Left ventricle myocardium inferior (tissue), 1 donor: ENCODE results near the gene ANXA6. TPM values are rescaled to one million over a fixed set of nuclear protein-coding genes. Genes with fewer than 3 reads are reported as not detected.
"Not testable (repeated sequence)": the region's sequence is repeated elsewhere in the genome, so short reads cannot be mapped to it uniquely, and the experiment has no call there.

Experiments used
- DNase-seq: peaks from one replicate; pipeline ENCODE4 v3.0.0-alpha.2; 2020
- H3K27ac ChIP-seq: fragments of 200-600 bp; replicated peaks from 2 replicates; pipeline ENCODE4 v1.8.0; 2021
- H3K27me3 ChIP-seq: fragments of 200-600 bp; 2 replicates; pipeline ENCODE4 v1.8.0; 2021; ENCODE audit warnings: low read depth
- H3K36me3 ChIP-seq: fragments of 200-600 bp; 2 replicates; pipeline ENCODE4 v1.8.0; 2021
- H3K4me1 ChIP-seq: fragments of 200-600 bp; 2 replicates; pipeline ENCODE4 v1.8.0; 2021
- H3K4me3 ChIP-seq: fragments of 200-600 bp; 2 replicates; pipeline ENCODE4 v1.8.0; 2021; ENCODE audit warnings: mild to moderate bottlenecking, moderate library complexity
- H3K9me3 ChIP-seq: fragments of 200-600 bp; replicated peaks from 2 replicates; pipeline ENCODE4 v1.8.0; 2021
- intact Hi-C: fragments of 100-400 bp; cut with micrococcal nuclease; formaldehyde crosslinking; loops from one replicate; pipeline ENCODE4 v1.11.0; 2022
- total RNA-seq: library from RNA; stranded (reverse); fragmentation: NEBNext Ultra II Directional; extraction: Animal tissue kit (Norgen Biotek cat#: 25700); gene quantifications from one replicate; pipeline ENCODE4 v1.2.1, GENCODE V29; 2021
- TF ChIP-seq, protein P1 (sequence below): fragments of 200-600 bp; IDR thresholded peaks from 2 replicates; pipeline ENCODE4 v1.8.0; 2021; ENCODE audit warnings: antibody characterized with exemption, mild to moderate bottlenecking, borderline replicate concordance
- donor health status: DM: no; HTN: yes; CAD: no; lungs with severe emphysema.

ANXA6 gene
- total RNA-seq, 1 donor from 2014 or later, result 195 TPM

DNA sequence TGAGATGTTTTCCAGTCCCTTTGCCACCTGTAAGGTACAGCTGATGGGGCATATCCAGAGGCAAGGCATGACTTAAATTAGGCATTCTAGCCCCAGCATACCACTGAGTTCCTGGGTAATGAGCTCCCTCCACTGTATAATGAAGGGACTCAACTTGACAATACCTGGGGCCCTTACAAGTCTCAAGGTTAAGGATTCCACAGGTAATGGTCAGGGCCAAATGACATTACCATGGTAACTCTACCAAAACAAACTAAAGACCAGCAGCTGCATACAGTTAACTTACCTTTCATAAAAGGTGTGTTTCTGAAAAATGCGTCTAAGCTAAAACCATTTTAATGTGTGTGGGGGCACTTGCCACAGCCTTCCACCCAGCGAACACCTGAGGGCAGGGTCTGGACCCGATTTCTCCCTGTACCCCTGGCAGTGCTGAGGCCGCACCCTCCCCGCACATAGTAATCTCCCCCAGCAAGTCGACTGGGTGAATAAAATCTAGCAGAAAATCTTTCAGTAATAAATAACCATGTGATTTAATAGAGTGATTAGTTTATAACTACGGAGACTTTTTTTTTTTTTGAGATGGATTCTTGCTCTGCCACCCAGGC lies 42.1 kb upstream of the ANXA6 start:
- H3K27me3 ChIP-seq, result no peaks in the 10 kb centered on the region
- H3K4me3 ChIP-seq, result no peak overlapping the region
- TF ChIP-seq, protein P1, sequence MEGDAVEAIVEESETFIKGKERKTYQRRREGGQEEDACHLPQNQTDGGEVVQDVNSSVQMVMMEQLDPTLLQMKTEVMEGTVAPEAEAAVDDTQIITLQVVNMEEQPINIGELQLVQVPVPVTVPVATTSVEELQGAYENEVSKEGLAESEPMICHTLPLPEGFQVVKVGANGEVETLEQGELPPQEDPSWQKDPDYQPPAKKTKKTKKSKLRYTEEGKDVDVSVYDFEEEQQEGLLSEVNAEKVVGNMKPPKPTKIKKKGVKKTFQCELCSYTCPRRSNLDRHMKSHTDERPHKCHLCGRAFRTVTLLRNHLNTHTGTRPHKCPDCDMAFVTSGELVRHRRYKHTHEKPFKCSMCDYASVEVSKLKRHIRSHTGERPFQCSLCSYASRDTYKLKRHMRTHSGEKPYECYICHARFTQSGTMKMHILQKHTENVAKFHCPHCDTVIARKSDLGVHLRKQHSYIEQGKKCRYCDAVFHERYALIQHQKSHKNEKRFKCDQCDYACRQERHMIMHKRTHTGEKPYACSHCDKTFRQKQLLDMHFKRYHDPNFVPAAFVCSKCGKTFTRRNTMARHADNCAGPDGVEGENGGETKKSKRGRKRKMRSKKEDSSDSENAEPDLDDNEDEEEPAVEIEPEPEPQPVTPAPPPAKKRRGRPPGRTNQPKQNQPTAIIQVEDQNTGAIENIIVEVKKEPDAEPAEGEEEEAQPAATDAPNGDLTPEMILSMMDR, result no peak
- no peaks in the 10 kb centered on the region for H3K9me3 ChIP-seq
- peaks cover 57% of the 10 kb centered on the region for H3K36me3 ChIP-seq
- DNase-seq, result no peak
- intact Hi-C loops, result no loop called here
- H3K27ac ChIP-seq, result no peak overlapping the region
- peaks cover 21% of the 10 kb centered on the region for H3K4me1 ChIP-seq

DNA sequence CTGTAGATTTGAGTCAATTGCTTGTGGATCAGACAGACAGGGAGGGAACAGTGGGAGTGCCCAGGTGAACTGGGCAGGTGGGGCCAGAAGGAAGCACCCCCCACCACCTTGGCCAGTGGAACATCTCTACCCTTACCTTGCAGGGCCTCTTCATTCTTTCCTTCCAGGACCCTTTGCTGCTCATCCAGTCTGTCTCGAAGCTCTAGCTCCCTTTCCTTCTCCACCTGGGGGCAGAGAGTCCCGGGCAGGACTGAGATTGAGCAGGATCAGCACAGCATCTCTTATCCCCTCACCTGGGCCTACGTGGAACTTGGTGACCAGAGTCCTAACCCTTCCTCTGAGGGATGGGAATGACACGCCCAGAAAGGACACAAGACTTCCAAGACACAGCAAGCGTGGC lies 41.3 kb upstream of the ANXA6 start:
- Histone ChIP-seq H3K4me1 (peaks cover 21% of the 10 kb centered on the region), H3K9me3 (no peaks in the 10 kb centered on the region), H3K36me3 (peaks cover 57% of the 10 kb centered on the region), H3K27me3 (no peaks in the 10 kb centered on the region), H3K27ac (no peak overlapping the region), H3K4me3 (no peak overlapping the region)
- TF ChIP-seq, protein P1, result no peak
- intact Hi-C loops, result no loop called here
- DNase-seq, result no peak

DNA sequence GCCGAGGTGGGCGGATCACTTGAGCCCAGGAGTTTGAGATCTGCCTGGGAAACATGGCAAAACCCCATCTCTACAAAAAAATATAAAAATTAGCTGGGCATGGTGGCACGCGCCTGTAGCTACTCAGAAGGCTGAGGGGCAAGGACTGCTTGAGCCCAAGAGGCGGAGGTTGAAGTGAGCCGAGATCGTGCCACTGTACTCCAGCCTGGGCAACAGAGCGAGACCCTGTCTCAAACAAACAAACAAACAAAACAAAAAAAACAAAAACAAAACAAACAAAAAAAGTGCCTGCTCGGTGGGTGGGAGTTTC lies 39.7 kb upstream of the ANXA6 start:
- H3K4me3 ChIP-seq, DNase-seq, intact Hi-C loops, H3K9me3 ChIP-seq, H3K4me1 ChIP-seq, H3K27me3 ChIP-seq: not testable (repeated sequence)
- Histone ChIP-seq H3K27ac (peak overlapping the region; percentile 36), H3K36me3 (peaks cover 68% of the 10 kb centered on the region)

DNA sequence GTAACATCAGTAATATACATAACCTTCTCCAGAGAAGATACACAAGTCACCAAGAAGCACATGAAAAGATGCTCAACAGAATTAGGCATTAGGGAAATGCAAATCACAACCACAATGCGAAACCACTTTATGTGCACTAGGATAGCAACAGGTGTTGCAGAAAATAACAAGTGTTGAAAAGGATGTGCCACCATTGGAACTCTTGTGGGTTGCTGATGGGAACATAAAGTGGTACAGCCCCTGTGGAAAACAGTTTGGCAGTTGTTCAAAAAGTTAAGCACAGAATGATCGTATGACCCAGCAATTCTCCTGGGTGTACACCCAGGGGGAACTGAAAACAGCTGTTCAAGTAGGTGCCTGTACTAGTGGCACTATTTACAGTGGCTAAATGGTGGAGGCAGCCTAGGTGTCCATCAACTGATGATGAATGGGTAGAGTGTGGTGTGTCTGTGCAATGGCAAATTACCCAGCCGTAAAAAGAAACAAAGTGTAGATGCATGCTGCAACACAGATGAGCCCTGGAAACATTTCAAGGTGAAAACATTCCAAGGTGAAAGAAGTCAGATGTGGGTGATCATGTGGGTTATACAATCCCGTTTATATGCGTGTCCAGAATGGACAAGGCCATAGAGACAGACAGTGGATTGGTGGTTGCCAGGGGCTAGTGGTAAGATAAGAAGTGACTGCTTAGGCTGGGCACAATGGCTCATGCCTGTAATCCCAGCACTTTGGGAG lies 39.1 kb upstream of the ANXA6 start:
- H3K9me3 ChIP-seq, result peaks cover 10% of the 10 kb centered on the region
- H3K36me3 ChIP-seq, result peaks cover 70% of the 10 kb centered on the region
- H3K27me3 ChIP-seq, result no peaks in the 10 kb centered on the region
- TF ChIP-seq, protein P1, result no peak
- peak overlapping the region; percentile 36 for H3K27ac ChIP-seq
- DNase-seq, result no peak
- intact Hi-C loops, result no loop called here
- no peak overlapping the region for H3K4me3 ChIP-seq
- peaks cover 10% of the 10 kb centered on the region for H3K4me1 ChIP-seq

DNA sequence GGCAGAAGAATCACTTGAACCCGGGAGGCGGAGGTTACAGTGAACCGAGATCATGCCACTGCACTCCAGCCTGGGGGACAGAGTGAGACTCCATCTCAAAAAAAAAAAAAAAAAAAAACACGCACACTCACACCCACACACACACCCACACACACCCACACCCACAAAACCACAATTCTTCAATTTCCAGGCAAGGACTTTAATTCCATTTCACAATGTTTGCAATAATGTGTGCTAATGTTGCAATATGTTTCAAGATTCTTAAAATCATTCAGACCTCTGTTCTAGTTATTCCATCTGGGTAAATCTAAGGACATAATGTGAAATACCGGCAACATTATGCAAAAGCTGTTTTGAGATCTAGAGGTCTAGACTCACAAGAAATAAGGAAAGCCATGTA lies 38.0 kb upstream of the ANXA6 start:
- Histone ChIP-seq H3K27me3 (no peaks in the 10 kb centered on the region), H3K36me3 (peaks cover 61% of the 10 kb centered on the region), H3K27ac (no peak overlapping the region), H3K9me3 (peaks cover 12% of the 10 kb centered on the region), H3K4me1 (peaks cover 10% of the 10 kb centered on the region), H3K4me3 (no peak overlapping the region)
- TF ChIP-seq, protein P1, result no peak
- no peak for DNase-seq
- intact Hi-C loops, result no loop called here

DNA sequence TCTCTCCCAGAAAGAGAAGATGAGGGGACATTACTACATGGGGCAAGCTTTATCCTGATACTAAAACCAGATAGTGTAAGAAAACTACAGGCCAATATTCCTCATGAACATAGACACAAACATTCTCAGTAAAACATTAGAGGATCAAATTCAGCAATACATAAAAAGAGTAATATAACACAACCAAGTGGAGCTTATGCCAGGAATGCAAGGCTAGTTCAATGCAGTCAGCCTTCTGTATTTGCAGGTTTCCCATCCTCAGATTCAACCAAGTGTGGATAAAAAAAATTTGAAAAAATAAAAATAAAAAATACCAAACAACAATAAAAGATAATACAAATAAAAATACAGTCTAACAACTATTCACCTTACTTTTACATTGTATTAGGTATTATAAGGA lies 35.0 kb upstream of the ANXA6 start:
- peaks cover 46% of the 10 kb centered on the region for H3K36me3 ChIP-seq
- intact Hi-C loops, result no loop called here
- peaks cover 10% of the 10 kb centered on the region for H3K4me1 ChIP-seq
- no peak for DNase-seq
- no peak overlapping the region for H3K4me3 ChIP-seq
- peaks cover 27% of the 10 kb centered on the region for H3K9me3 ChIP-seq
- no peak overlapping the region for H3K27ac ChIP-seq
- H3K27me3 ChIP-seq, result no peaks in the 10 kb centered on the region
- TF ChIP-seq, protein P1, result no peak
